Hippocampal formation (tissue), 2 donors: Measurements from ENCODE around the gene APOL6.
A peak's percentile ranks its signal among the peaks of the same experiment; 100 is the strongest.
"Not testable (repeated sequence)": the region's sequence is repeated elsewhere in the genome, so short reads cannot be mapped to it uniquely, and the experiment has no call there.

Experiments
- DNase-seq, 2 donors: peaks; one replicate each; lab custom pipeline; 2025; lab: John Stamatoyannopoulos, UW

Gene APOL6

DNA sequence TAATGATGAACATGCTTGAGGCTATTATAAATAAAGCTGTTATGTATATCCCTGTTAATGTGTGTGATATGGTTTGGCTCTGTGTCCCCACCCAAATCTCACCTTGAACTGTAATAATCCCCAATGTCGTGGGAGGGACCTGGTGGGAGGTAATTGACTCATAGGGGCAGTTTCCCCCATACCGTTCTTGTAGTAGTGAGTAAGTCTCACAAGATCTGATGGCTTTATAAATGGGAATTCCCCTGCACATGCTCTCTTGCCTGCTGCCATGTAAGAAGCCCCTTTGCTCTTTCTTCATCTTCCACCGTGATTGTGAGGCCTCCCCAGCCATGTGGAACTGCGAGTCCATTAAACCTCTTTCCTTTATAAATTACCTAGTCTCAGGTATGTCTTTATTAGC lies 31.2 kb downstream of the APOL6 start:
- DNase-seq: not testable (repeated sequence)

DNA sequence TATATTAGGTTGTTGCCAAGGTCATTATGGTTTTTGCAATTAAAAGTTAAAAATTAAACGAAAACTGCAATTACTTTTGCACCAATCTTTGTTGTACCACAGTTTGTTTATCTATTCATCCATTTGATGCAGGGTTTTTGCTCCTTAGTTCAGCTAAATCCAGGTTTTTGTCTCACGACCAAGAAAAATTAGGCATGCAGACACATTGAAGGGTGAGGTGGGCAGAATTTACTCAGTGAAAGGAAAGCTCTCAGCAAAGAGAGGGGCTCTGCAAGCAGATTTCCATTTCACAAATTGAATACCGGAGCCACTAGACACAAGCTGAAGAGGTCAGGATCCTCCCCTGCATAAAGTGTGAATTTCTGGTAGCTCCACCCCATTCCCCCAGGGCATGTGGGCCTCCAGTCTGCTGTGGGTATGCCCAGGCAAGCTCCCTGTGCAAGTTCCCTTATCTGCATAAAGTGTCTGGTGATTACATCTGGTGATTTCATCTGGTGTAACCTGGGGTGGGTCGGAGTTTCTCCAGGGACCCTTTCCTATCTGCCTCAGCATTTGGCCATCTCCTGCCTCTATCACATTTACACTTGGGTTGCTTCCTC lies 33.3 kb downstream of the APOL6 start:
- DNase-seq: no peak

DNA sequence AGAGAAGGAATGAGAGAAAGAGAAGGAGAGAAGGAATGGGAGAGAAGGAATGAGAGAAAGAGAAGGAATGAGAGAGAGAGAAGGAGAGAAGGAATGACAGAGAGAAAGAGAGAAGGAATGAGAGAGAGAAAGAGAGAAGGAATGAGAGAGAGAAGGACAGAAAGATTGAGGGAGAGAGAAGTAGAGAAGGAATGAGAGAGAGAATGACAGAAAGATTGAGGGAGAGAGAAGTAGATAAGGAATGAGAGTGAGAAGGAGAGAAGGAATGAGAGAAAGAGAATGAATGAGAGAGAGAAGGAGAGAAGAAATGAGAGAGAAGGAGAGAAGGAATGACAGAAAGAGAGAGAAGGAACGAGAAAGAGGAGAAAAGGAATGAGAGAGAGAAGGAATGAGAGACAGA lies 35.3 kb downstream of the APOL6 start:
- DNase-seq: no peak

DNA sequence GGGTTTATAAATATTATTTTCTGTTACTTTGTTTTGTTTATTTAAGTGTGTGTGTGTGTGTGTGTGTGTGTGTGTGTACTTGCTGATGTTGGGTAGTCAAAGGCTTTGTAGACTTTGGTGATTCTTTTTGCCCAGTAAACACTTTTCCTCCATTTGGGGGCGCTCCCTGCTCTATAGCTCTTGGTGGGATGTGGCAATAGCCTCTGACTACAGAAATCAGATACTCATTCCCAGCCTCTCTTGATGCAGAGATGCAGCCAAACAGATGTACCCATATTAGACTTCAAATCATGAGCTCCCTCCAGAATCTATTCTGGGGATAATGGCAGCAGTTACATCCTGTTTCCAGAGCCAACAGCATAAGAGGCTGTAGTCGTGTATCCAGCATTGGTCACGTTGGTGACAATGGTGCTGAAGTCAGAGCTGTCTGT lies 36.0 kb downstream of the APOL6 start:
- DNase-seq: peak; percentile 10 to 28

DNA sequence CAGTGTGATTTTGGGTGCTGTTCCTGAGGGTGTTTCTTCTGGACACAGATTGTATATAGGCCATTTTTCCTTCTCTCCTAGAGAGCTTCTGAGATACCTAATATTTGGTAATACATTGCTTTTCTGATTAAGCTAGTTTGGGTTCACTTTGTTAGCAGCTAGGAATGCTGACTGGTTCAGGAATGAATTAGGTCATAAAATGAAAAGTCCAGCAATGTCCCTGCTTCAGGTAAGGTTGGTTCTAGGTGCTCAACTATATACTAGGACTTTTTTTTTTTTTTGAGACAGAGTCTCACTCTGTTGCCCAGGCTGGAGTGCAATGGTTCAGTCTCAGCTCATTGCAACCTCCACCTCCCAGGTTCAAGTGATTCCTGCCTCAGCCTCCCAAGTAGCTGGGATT lies 36.5 kb downstream of the APOL6 start:
- DNase-seq: no peak

DNA sequence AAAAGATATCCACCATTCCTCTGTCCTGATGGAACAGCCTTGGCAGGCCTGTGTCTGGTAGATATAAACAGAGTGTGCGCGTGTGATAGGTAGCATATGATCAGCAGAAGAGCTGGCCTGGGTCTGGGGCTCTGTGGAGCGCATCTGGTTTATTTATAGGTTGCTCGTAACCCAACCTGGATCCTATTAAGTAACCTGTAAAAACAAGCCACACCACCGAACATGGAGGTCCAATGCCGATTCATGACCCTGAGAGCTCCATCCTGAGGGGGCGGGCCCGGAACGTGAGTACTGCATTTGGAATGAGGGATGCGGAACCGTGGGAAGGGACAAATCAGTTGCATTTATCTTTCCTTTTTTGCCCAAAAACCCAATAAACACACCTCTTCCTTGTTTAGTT lies 37.5 kb downstream of the APOL6 start:
- DNase-seq: no peak

DNA sequence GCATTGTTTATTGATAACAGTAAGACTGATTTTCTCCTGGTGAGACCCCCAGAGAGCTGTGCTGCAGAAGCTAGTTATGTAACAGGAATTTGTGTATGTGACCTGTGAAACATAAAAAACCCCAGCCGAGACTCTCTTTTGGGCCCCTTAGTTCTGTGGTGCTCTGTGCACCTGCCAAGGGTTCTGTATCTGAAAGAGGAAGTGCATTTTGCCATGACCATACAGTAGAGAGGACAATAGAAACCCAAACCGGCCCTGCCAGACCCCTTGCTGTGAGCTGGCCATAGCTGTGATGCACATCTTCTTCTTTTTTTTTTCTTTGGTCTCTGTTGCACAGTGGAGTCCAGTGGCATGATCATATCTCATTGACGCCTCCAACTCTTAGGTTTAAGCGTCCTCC lies 38.1 kb downstream of the APOL6 start:
- DNase-seq: no peak

DNA sequence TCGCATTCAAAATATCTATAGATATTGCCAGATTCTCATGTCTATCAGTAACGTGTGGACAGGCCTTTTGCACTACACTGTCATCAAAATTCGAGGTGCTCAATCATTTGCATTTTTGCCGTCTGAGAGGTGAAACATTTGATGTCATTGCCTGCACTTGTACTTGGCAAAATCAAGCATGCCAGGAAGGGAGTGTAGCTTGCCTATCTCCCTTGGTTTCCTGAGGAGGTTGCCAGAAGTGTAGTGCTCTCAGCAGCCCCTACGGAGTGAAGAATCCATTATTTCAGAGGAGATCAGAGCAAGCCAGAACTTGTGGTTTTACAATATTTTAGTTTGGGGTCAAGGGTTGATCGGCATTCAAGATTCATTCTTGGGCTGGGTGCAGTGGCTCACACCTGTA lies 39.2 kb downstream of the APOL6 start:
- no peak for DNase-seq

DNA sequence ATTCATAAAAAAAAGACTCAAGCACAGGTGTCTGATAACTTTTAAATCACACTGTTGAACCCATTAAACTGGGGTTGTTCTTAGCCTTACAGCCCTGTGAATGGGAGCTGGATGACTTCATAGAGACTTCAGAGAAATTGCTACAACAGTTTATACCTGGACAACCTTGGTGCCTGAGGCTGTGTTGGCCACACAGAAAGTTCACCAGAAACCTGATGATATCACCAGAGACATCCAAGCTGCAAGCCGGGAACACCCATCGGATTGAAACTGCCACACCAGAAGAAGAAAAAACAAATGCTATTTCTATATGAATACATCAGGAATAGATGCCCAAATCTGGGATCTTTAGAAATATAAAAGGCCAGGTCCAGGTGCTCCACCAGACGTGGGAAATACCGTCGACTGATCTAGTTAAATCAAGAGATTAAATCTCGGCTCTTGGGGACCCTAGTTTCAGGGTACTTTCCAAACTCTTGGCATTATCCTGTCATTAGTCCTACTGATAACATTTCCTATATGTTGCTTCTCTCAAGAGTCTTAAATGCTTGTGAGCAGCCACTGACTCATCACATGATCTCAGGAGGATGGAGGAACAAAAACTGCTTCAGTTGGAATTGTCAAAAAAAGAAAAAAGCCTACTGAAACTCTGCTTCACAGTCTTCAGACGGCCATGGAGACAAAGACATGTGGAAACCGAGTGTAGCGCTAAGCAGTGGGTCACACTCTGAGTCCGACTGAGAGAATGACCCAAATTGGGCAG lies 40.8 kb downstream of the APOL6 start:
- DNase-seq: no peak

DNA sequence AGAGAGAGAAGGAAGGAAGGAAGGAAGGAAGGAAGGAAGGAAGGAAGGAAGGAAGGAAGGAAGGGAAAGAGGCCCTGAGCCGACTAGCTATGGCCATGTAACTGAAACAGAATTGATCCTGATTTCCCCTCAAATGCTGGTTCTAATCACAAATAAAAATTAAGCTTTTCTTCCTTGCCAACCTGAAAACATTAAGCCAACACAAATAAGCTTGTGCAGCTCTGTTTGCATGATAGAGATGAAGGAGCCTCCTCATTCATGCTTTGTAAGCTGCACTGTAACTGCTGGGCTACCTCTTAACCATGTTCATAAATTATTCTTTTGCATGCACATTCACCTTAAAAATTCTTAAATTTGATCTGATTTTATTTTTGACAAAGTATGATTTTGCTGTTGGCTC lies 41.8 kb downstream of the APOL6 start:
- no peak for DNase-seq

DNA sequence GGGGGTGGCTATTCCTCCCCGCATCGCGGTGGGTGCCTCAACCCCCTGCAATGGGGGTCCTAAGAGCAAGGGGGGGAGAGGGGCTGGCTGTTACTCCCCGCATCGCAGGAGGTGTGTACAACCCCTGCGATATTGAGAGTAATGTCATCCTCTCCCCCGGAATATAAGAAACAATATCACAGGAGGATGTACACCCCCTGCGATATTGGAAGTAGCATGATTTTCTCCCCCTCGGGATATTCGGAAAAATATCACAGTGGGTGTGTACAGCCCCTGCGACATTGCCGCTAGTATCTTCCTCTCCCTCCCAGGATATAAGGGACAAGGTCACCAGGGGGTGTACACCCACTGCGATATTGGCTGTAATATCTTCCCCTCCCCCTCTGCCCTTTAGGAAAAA lies 47.0 kb downstream of the APOL6 start:
- DNase-seq: no peak

DNA sequence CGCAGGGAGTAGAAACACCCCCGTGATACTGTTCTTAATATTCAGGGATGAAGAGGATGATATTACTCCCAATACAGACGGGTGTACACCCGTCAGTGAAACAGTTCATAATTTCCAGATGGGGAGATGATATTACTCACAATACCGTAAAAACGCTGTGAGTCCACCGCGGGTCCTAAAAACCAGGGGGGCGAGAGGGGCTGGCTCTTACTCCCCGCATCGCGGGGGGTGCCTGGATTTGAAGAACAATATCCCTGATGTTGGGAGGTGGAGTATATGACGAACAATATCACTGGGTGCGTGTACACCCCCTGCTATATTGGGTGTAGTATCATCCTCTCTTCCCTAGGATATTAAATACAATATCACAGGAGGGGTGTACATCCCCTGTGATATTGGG lies 48.9 kb downstream of the APOL6 start:
- DNase-seq: no peak

DNA sequence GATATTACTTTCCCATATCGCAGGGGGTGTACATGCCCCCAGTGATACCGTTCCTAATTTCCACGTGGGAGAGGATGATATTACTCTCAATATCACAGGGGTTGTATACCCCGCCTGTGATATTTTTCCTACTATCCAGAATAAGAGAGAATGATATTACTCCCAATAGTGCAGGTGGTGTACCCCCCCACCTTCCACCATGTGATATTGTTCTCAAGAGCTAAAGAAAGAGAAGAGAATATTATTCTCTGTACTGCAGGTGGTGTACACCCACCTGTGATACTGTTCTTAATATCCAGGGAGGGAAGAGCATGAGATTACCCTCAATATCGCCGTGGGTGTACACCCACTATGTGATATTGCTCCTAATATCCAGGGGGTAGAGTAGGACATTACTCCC lies 51.6 kb downstream of the APOL6 start:
- not testable (repeated sequence) for DNase-seq

DNA sequence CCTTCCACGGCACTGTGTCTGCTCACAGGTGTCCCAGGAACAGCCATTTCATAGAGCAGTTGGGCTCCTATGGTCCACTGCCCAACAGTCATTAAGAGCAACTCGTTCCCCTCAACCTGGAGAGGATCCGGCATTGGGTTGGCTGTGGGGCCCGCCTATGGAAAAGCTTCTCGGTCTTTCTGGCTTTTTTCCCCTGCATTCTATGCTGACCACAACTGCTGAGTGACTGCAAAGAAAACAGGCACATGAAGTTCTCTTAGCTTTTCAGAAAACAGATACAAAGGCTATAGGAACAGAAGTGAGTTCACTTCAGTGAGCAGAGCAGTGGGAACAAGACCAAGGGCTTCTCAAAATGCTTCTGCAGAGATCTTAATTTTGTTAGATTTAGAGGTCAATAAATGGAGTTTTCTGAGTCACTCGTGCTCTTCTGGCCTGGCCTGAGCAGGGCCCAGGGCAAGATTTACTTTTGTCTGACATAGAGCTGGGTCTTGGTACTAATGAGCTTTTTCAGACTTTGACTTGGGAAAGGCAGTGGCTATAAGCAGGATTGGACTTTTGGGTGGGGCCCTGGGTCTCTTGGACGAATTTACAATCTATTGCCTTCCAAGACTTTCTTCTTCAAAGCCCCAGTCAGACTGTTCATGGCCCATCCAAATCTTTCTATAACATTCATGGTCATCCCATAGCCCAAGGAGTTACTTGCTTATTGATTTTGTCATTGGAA lies 55.8 kb downstream of the APOL6 start:
- no peak for DNase-seq

DNA sequence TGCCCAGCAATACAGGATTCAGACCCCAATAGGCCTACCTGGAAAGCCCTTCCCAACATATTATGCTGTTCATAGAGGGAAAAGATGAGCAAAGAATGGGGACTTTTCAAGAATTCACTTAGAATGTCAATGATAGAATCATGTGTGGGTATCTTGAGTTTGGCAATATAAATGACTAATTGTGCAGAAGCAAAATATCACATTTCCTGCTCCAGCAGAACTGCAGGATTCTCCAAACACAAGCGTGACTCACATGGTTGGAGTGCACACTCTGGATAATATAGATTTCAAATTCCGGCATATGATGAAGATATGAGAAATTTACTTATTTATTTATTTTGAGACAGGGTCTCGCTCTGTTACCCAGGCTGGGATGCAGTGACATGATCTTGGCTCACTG lies 56.9 kb downstream of the APOL6 start:
- no peak for DNase-seq

DNA sequence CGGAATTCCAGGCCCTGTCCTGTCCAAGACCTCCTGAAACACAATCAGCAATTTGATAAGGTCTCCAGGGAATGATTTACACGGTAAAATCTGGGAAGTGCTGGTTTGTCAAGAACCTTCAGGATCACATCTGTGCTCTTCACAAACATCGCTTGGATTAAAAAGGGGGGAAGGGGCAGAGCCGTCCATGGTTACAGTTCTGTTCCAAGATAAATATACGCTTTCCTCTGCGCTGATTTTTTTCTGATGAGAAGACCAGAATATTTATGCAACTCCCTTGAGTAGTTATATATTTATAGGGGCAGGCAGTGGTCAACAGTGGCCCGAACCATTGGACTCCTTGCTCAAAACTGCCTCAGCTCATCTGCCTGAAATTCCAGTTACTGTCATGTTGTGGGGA lies 60.2 kb downstream of the APOL6 start:
- DNase-seq: no peak

DNA sequence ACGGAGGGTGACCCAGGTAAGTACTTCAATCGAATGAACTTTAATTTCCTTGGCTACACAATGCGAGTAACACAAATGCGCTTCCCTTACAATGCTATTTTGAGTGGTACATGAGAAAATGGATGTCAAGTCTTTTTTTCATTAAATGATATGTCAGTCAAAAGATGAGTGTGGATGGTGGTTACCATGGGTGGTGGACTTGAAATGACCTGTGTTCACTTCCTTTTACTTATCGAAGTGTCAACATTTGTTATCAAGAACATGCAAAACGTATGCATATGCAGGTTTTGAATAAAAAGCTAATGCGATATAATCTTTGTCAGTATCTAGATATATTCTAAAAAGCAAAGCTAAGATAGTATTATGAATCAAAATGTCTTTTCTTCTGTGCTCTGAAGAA lies 60.7 kb downstream of the APOL6 start:
- no peak for DNase-seq

DNA sequence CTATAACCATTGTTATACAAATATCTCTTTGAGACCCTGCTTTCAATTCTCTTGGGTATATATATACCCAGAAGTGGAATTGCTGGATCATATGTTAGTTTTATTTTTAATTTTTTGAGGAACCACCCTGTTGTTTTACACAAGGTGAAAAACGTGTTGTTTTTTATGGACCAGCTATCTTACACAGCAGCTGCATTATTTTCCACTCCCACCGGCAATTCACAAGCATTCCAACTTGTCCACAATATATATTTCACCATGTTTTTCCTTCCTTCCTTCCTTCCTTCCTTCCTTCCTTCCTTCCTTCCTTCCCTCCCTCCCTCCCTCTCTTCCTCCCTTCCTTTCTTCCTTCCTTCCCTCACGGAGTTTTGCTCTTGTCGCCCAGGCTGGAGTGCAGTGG lies 63.1 kb downstream of the APOL6 start:
- no peak for DNase-seq

DNA sequence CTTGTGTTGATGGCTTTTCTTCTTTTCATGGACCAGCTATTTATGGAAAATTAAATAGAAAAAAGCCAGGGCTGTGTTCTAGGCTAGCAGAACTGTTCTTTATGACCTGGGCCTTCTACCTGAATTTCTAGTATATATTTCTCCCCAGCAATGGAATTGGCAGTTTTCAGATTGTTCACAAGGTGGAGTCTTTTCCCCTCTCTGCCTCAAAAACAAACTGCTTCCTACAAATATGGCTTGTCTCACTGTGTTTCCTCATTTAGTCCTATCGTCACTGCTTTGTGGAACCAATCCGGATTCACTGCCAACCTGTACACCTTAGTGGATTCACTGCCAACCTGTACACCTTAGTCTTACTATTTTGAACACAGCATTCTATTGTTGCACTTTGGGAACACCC lies 64.4 kb downstream of the APOL6 start:
- DNase-seq: no peak

DNA sequence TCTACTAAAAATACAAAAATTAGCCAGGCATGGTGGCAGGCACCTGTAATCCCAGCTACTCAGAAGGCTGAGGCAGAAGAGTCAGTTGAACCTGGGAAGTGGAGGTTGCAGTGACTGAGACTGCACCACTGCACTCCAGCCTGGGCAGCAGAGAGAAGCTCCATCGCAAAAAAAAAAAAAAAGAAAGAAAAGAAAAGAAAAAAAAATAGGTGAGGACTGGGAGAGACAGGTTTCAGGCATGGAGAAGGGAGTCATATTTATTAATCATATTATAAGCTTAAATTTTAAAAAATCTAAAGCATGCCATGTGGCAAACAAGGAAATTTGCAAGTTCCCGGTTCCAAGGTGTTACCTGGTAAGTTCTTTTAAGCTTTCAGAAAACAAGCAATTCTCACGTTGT lies 69.3 kb downstream of the APOL6 start, which contains the start of gene APOL5:
TSS of gene APOL5 (plus strand) at position 301 of the 400 bp plus-strand sequence. CDS start at position 301, 0 bp downstream.
- DNase-seq: no peak
